ENCODE measurements around the gene FGF6. TPM values are rescaled to one million over a fixed set of nuclear protein-coding genes. Genes with fewer than 3 reads are reported as not detected.

Gene FGF6
- total RNA-seq, 1 experiment from 2014 or later: not detected

- no peaks in the 10 kb centered on the region for H3K9me3 ChIP-seq (ENCODE audit: control insufficient read depth, insufficient read depth, low read depth, low read length)
- BruUV-seq (replicated peaks): no TSS peak
- DNase-seq (ENCODE audit: low read depth, low spot score) (no peak), ATAC-seq (no peak)
- no peak overlapping the region for H3K4me3 ChIP-seq (ENCODE audit: low read depth in 2 of 2, low read length in 2 of 2)
- H3K36me3 ChIP-seq (ENCODE audit: control insufficient read depth, insufficient read depth, low read length): no peaks in the 10 kb centered on the region
- no peak overlapping the region for H3K27ac ChIP-seq (ENCODE audit: low read length)
- no peaks in the 10 kb centered on the region for H3K4me1 ChIP-seq (ENCODE audit: control insufficient read depth, insufficient read depth, low read length)
- intact Hi-C loops (cut with micrococcal nuclease; ENCODE audit: unreplicated experiment): no loop called here
- in situ Hi-C loops (cut with HindIII; ENCODE audit: low pct_unique_long_range_greater_than_20kb, low sequenced_read_pairs): no loop called here
- CTCF ChIA-PET: no interaction called here
- TF ChIP-seq POLR2AphosphoS5 (IDR thresholded peaks at IDR 0.05; ENCODE audit: low read depth, low read length): no peak
- no peak for TF ChIP-seq SIN3A (IDR thresholded peaks at IDR 0.05; ENCODE audit: borderline replicate concordance, insufficient read depth, low read depth, low read length)
- no peak for TF ChIP-seq TCF7L2 (IDR thresholded peaks at IDR 0.05; ENCODE audit: low read depth, low read length)
- TF ChIP-seq REST (IDR thresholded peaks at IDR 0.05; ENCODE audit: insufficient read depth in 1 of 2, low read depth in 2 of 2, low read length in 1 of 2): no peak
- TF ChIP-seq CTCF (IDR thresholded peaks at IDR 0.05): no peak
- no peaks in the 10 kb centered on the region for H3K27me3 ChIP-seq (ENCODE audit: control insufficient read depth, insufficient read depth, low read length)
- POLR2A ChIA-PET: interaction anchor here (0.6 kb wide), 1 partner anchor 107 kb away, joined by 4 read pairs; no protein-coding TSS in a partner anchor
Measured at GRCh38 chr12:4435537-4435936, 10.1 kb downstream of the FGF6 start.

- H3K4me3 ChIP-seq (ENCODE audit: low read depth in 2 of 2, low read length in 2 of 2): no peak overlapping the region
- H3K4me1 ChIP-seq (ENCODE audit: control insufficient read depth, insufficient read depth, low read length): no peaks in the 10 kb centered on the region
- intact Hi-C loops (cut with micrococcal nuclease; ENCODE audit: unreplicated experiment) (no loop called here), in situ Hi-C loops (cut with HindIII; ENCODE audit: low pct_unique_long_range_greater_than_20kb, low sequenced_read_pairs) (no loop called here)
- ChIA-PET CTCF (no interaction called here), POLR2A (no interaction called here)
- BruUV-seq (replicated peaks): no TSS peak
- DNase-seq (ENCODE audit: low read depth, low spot score): no peak
- TF ChIP-seq CTCF (IDR thresholded peaks at IDR 0.05) (no peak), SIN3A (IDR thresholded peaks at IDR 0.05; ENCODE audit: borderline replicate concordance, insufficient read depth, low read depth, low read length) (no peak), POLR2AphosphoS5 (IDR thresholded peaks at IDR 0.05; ENCODE audit: low read depth, low read length) (no peak), TCF7L2 (IDR thresholded peaks at IDR 0.05; ENCODE audit: low read depth, low read length) (no peak), REST (IDR thresholded peaks at IDR 0.05; ENCODE audit: insufficient read depth in 1 of 2, low read depth in 2 of 2, low read length in 1 of 2) (no peak)
- no peak overlapping the region for H3K27ac ChIP-seq (ENCODE audit: low read length)
- no peaks in the 10 kb centered on the region for H3K36me3 ChIP-seq (ENCODE audit: control insufficient read depth, insufficient read depth, low read length)
- no peaks in the 10 kb centered on the region for H3K27me3 ChIP-seq (ENCODE audit: control insufficient read depth, insufficient read depth, low read length)
- ATAC-seq: no peak
- H3K9me3 ChIP-seq (ENCODE audit: control insufficient read depth, insufficient read depth, low read depth, low read length): no peaks in the 10 kb centered on the region
Measured at GRCh38 chr12:4434706-4435425, 10.7 kb downstream of the FGF6 start.
